HepG2 (cell line): ENCODE measurements around the gene ENTREP3. TPM values are rescaled to one million over a fixed set of nuclear protein-coding genes. Genes with fewer than 3 reads are reported as not detected.
A peak's percentile ranks its signal among the peaks of the same experiment; 100 is the strongest.

Experiments used
- HNRNPH1 ChIP-seq: fragments of 200-400 bp; formaldehyde crosslinking; optimal IDR thresholded peaks from 2 replicates; pipeline ENCODE3; 2017; ENCODE audit warnings: mild to moderate bottlenecking, low read depth, low read length
- KAT8 ChIP-seq: IDR thresholded peaks from 2 replicates; pipeline ENCODE4 v1.6.1; 2016; ENCODE audit warnings: missing genetic modification reagents, missing compliant biosample characterization
- KDM5A ChIP-seq: fragments of 200-600 bp; sonication (generic); IDR thresholded peaks from 2 replicates; pipeline ENCODE4 v1.7.0; 2018; ENCODE audit warnings: antibody characterized with exemption, mild to moderate bottlenecking, low read length, borderline replicate concordance
- LCORL ChIP-seq, 2 experiments: fragments of 450-650 bp in 1 of 2; sonication (generic) in 1 of 2; formaldehyde crosslinking in 1 of 2; IDR thresholded peaks; 2 replicates each; pipeline versions ENCODE4 v1.5.0 to v1.6.1; 2017 to 2020; ENCODE audit warnings: antibody characterized with exemption in 1 of 2, missing genetic modification reagents in 1 of 2
- MED1 ChIP-seq: sonication (generic); formaldehyde crosslinking; IDR thresholded peaks from 2 replicates; pipeline ENCODE4 v1.4.0; 2020; ENCODE audit warnings: missing genetic modification reagents
- MNT ChIP-seq: fragments of 450-650 bp; IDR thresholded peaks from 2 replicates; pipeline ENCODE4 v1.6.1; 2016
- NFKBIZ ChIP-seq: IDR thresholded peaks from 2 replicates; pipeline ENCODE4 v1.6.1; 2018; ENCODE audit warnings: missing genetic modification reagents, missing compliant biosample characterization
- POGK ChIP-seq: sonication (generic); formaldehyde crosslinking; conservative IDR thresholded peaks from 2 replicates; pipeline ENCODE4 v1.8.0; 2022; ENCODE audit warnings: mild to moderate bottlenecking, moderate library complexity, missing genetic modification reagents
- RFX1 ChIP-seq: fragments of 450-650 bp; IDR thresholded peaks from 2 replicates; pipeline ENCODE4 v1.6.1; 2017
- SIX1 ChIP-seq: sonication (generic); formaldehyde crosslinking; IDR thresholded peaks from 2 replicates; pipeline ENCODE4 v1.4.0; 2020; ENCODE audit warnings: missing genetic modification reagents, borderline replicate concordance
- ZFP36L2 ChIP-seq: sonication (generic); formaldehyde crosslinking; IDR thresholded peaks from 2 replicates; pipeline ENCODE4 v1.4.0; 2020; ENCODE audit warnings: missing genetic modification reagents
- ZHX1 ChIP-seq: sonication (generic); formaldehyde crosslinking; IDR thresholded peaks from 2 replicates; pipeline ENCODE4 v1.8.1; 2022; ENCODE audit warnings: low read depth, mild to moderate bottlenecking, missing genetic modification reagents
- polyA plus RNA-seq, 8 experiments: library from polyadenylated mRNA; depleted of rRNA in 3 of 8; stranded (reverse) in 7 of 8; unstranded in 1 of 8; fragments of >200 nt; fragmentation: Illumina TruSeq in 4 of 8; extraction: Trizol in 4 of 8; gene quantifications; 2 replicates each; pipeline versions ENCODE4 v1.2.1 to v1.2.3, GENCODE V29; 2011 to 2016; ENCODE audit warnings: low read depth in 4 of 8, missing spikeins in 1 of 8, mixed read lengths in 1 of 8; ENCODE audit not compliant: insufficient read depth in 1 of 8
- total RNA-seq, 5 experiments: library from RNA; depleted of rRNA; stranded (reverse); fragments of >200 nt; fragmentation: Illumina TruSeq; extraction: Trizol; gene quantifications; 2 replicates each; pipeline ENCODE4 v1.2.3, GENCODE V29; 2016; ENCODE audit warnings: low read depth in 1 of 5
- TF ChIP-seq, protein P1 (sequence below): sonication (generic); formaldehyde crosslinking; IDR thresholded peaks from 2 replicates; pipeline ENCODE4 v1.5.0; 2020; ENCODE audit warnings: mild to moderate bottlenecking, missing genetic modification reagents
- TF ChIP-seq, protein P2 (sequence below): sonication (generic); formaldehyde crosslinking; IDR thresholded peaks from 2 replicates; pipeline ENCODE4; 2020; ENCODE audit warnings: missing genetic modification reagents, mild to moderate bottlenecking, borderline replicate concordance

The ENTREP3 gene
- total and polyA plus RNA-seq, 2 of the 13 experiments (the other 11 are each of a cell fraction or from before 2014, with no cell fraction given) = 4.1 to 9.9 TPM

- TF ChIP-seq POGK (CRISPR knock-in tag) = no peak
- TF ChIP-seq, protein P1, sequence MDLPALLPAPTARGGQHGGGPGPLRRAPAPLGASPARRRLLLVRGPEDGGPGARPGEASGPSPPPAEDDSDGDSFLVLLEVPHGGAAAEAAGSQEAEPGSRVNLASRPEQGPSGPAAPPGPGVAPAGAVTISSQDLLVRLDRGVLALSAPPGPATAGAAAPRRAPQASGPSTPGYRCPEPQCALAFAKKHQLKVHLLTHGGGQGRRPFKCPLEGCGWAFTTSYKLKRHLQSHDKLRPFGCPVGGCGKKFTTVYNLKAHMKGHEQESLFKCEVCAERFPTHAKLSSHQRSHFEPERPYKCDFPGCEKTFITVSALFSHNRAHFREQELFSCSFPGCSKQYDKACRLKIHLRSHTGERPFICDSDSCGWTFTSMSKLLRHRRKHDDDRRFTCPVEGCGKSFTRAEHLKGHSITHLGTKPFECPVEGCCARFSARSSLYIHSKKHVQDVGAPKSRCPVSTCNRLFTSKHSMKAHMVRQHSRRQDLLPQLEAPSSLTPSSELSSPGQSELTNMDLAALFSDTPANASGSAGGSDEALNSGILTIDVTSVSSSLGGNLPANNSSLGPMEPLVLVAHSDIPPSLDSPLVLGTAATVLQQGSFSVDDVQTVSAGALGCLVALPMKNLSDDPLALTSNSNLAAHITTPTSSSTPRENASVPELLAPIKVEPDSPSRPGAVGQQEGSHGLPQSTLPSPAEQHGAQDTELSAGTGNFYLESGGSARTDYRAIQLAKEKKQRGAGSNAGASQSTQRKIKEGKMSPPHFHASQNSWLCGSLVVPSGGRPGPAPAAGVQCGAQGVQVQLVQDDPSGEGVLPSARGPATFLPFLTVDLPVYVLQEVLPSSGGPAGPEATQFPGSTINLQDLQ (CRISPR knock-in tag) = no peak
- no peak for TF ChIP-seq KDM5A
- TF ChIP-seq KAT8 = 0 out of 2 replicates have a peak, but pooled peaks have one; percentile 13
- TF ChIP-seq SIX1 (CRISPR knock-in tag) = no peak
- no peak for TF ChIP-seq NFKBIZ (CRISPR knock-in tag)
- no peak for TF ChIP-seq ZFP36L2 (CRISPR knock-in tag)
- TF ChIP-seq HNRNPH1 = no peak
- TF ChIP-seq RFX1 = no peak
- peak; percentile 40 for TF ChIP-seq MED1 (CRISPR knock-in tag)
- TF ChIP-seq MNT = no peak
- TF ChIP-seq, protein P2, sequence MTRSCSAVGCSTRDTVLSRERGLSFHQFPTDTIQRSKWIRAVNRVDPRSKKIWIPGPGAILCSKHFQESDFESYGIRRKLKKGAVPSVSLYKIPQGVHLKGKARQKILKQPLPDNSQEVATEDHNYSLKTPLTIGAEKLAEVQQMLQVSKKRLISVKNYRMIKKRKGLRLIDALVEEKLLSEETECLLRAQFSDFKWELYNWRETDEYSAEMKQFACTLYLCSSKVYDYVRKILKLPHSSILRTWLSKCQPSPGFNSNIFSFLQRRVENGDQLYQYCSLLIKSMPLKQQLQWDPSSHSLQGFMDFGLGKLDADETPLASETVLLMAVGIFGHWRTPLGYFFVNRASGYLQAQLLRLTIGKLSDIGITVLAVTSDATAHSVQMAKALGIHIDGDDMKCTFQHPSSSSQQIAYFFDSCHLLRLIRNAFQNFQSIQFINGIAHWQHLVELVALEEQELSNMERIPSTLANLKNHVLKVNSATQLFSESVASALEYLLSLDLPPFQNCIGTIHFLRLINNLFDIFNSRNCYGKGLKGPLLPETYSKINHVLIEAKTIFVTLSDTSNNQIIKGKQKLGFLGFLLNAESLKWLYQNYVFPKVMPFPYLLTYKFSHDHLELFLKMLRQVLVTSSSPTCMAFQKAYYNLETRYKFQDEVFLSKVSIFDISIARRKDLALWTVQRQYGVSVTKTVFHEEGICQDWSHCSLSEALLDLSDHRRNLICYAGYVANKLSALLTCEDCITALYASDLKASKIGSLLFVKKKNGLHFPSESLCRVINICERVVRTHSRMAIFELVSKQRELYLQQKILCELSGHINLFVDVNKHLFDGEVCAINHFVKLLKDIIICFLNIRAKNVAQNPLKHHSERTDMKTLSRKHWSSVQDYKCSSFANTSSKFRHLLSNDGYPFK (CRISPR knock-in tag) = peak; percentile 69; the same call in 1 of the 2 replicates
- TF ChIP-seq ZHX1 (CRISPR knock-in tag) = 0 out of 2 replicates have a peak, but pooled peaks have one; percentile 38
- TF ChIP-seq LCORL (IDR thresholded peaks at IDR 0.05) = no peak
- TF ChIP-seq LCORL (CRISPR knock-in tag; IDR thresholded peaks at IDR 0.05) = no peak
Observed at GRCh38 chr1:155250633-155251449, 4.4 kb downstream of the ENTREP3 start (continued).
